Thyroid gland (tissue), 4 donors: ENCODE data around the gene DET1.

Source experiments
- CTCF ChIP-seq, 6 experiments: fragments of 200-600 bp in 3 of 6; fragments of 450-650 bp in 3 of 6; sonication (generic) in 3 of 6; IDR thresholded peaks; one replicate each; pipeline ENCODE4 v1.5.1; 2016 to 2019; ENCODE audit warnings: antibody characterized with exemption in 6 of 6, mild to moderate bottlenecking in 2 of 6, inconsistent platforms in 1 of 6, moderate library complexity in 1 of 6
- POLR2A ChIP-seq, 2 donors: fragments of 450-650 bp; IDR thresholded peaks; one replicate each; pipeline ENCODE4 v1.6.1; 2017; ENCODE audit warnings: antibody characterized with exemption in 2 of 2, mild to moderate bottlenecking in 2 of 2, moderate library complexity in 1 of 2

- TF ChIP-seq CTCF (IDR thresholded peaks at IDR 0.05) = no peak
- no peak for TF ChIP-seq POLR2A (IDR thresholded peaks at IDR 0.05)
Observed at GRCh38 chr15:88491158-88491557, 55.3 kb downstream of the DET1 start.
